B cell (primary cell): ENCODE data around the gene CYP3A5. TPM values are rescaled to one million over a fixed set of nuclear protein-coding genes. Genes with fewer than 3 reads are reported as not detected.
"Not testable (repeated sequence)": the region's sequence is repeated elsewhere in the genome, so short reads cannot be mapped to it uniquely, and the experiment has no call there.

Experiments used
- ATAC-seq: fragments of 200-7000 bp; cut with Tn5 transposase; one replicate; pipeline ENCODE4 v1.10.0; 2021; ENCODE audit warnings: low read depth, mild to moderate bottlenecking, moderate number of reproducible peaks, moderate library complexity
- CTCF ChIA-PET: fragments of 350-600 bp; sonication (Branson Sonifier 250); formaldehyde crosslinking; loops from one replicate; lab custom pipeline; 2021; ENCODE audit warnings: antibody characterized with exemption, inconsistent platforms; lab: Charles Lee
- POLR2A ChIA-PET: fragments of 350-600 bp; sonication (Branson Sonifier 250); formaldehyde crosslinking; loops from one replicate; lab custom pipeline; 2021; ENCODE audit warnings: antibody characterized with exemption; lab: Charles Lee
- DNase-seq: peaks from one replicate; pipeline ENCODE4 v3.0.0; 2013
- H2AFZ ChIP-seq: 2 replicates; pipeline ENCODE4 v1.6.1; 2012; ENCODE audit warnings: mild to moderate bottlenecking, low read depth, low read length; ENCODE audit not compliant: insufficient read depth, poor library complexity, severe bottlenecking
- H3K27ac ChIP-seq, 2 donors: 1 replicate in 1 of 2; 2 replicates in 1 of 2; pipeline ENCODE4 v1.5.1; 2012 to 2013; ENCODE audit warnings: low read length in 2 of 2, mild to moderate bottlenecking in 2 of 2, moderate library complexity in 1 of 2
- H3K27me3 ChIP-seq, 4 experiments: fragments of 200-600 bp in 1 of 4; sonication (generic) in 1 of 4; replicated peaks in 1 of 4; 1 replicate in 2 of 4; 2 replicates in 2 of 4; pipeline versions ENCODE4 v1.6.1 to v1.7.0; 2013 to 2016; ENCODE audit warnings: low read length in 3 of 4, mild to moderate bottlenecking in 2 of 4, mixed read lengths in 1 of 4, moderate library complexity in 1 of 4; ENCODE audit not compliant: insufficient read depth in 4 of 4, control insufficient read depth in 3 of 4; ENCODE audit errors: control extremely low read depth in 1 of 4
- H3K36me3 ChIP-seq, 2 experiments: replicated peaks in 1 of 2; 1 replicate in 1 of 2; 2 replicates in 1 of 2; pipeline versions ENCODE4 v1.6.1 to v1.7.1; 2013; ENCODE audit warnings: low read length in 1 of 2; ENCODE audit not compliant: insufficient read depth in 2 of 2, control insufficient read depth in 1 of 2; ENCODE audit errors: control extremely low read depth in 1 of 2, extremely low read depth in 1 of 2
- H3K4me1 ChIP-seq, 2 donors: fragments of 200-600 bp in 1 of 2; sonication (generic) in 1 of 2; 1 replicate in 1 of 2; 2 replicates in 1 of 2; pipeline versions ENCODE4 v1.5.1 to v1.6.1; 2013 to 2017; ENCODE audit warnings: low read length in 2 of 2; ENCODE audit not compliant: control insufficient read depth in 2 of 2, insufficient read depth in 2 of 2
- H3K4me2 ChIP-seq: replicated peaks from 2 replicates; pipeline ENCODE3; 2012; ENCODE audit warnings: mild to moderate bottlenecking, low read depth, low read length; ENCODE audit not compliant: poor library complexity, severe bottlenecking
- H3K4me3 ChIP-seq, 5 experiments: fragments of 200-600 bp in 1 of 5; sonication (generic) in 1 of 5; 1 replicate in 3 of 5; 2 replicates in 2 of 5; pipeline versions ENCODE4 v1.5.1 to v1.7.0; 2011 to 2016; ENCODE audit warnings: low read length in 4 of 5, mild to moderate bottlenecking in 4 of 5, low read depth in 2 of 5, control low read depth in 1 of 5, moderate library complexity in 1 of 5; ENCODE audit not compliant: insufficient read depth in 1 of 5; ENCODE audit errors: control extremely low read depth in 1 of 5, extremely low read depth in 1 of 5
- H3K79me2 ChIP-seq: fragments of 200-600 bp; sonication (generic); one replicate; pipeline ENCODE4 v1.6.0; 2016; ENCODE audit warnings: low read length; ENCODE audit not compliant: control insufficient read depth, insufficient read depth
- H3K9ac ChIP-seq: fragments of 200-600 bp; sonication (generic); 2 replicates; pipeline ENCODE4 v1.6.1; 2017; ENCODE audit warnings: mild to moderate bottlenecking, low read length, moderate library complexity
- H3K9me3 ChIP-seq, 3 donors: one replicate each; pipeline versions ENCODE4 v1.6.1 to v1.7.1; 2013; ENCODE audit warnings: low read length in 2 of 3; ENCODE audit not compliant: control insufficient read depth in 2 of 3, insufficient read depth in 1 of 3; ENCODE audit errors: control extremely low read depth in 1 of 3
- H4K20me1 ChIP-seq: 2 replicates; pipeline ENCODE4 v1.6.0; 2012; ENCODE audit warnings: mild to moderate bottlenecking, low read length; ENCODE audit not compliant: insufficient read depth, control insufficient read depth, poor library complexity, severe bottlenecking
- H3K27ac Mint-ChIP-seq: one replicate; pipeline ENCODE4 v1.8.0; 2021; ENCODE audit warnings: mixed read lengths
- H3K27me3 Mint-ChIP-seq: one replicate; pipeline ENCODE4 v1.8.0; 2021; ENCODE audit warnings: mixed read lengths
- H3K4me1 Mint-ChIP-seq: one replicate; pipeline ENCODE4 v1.8.0; 2021; ENCODE audit warnings: mixed read lengths
- H3K4me3 Mint-ChIP-seq: one replicate; pipeline ENCODE4 v1.8.0; 2021; ENCODE audit warnings: mixed read lengths
- H3K9me3 Mint-ChIP-seq: one replicate; pipeline ENCODE4 v1.8.0; 2022; ENCODE audit warnings: mixed read lengths; ENCODE audit not compliant: insufficient read depth
- WGBS: methylation state at CpG from one replicate; pipeline ENCODE4 v1.1.5; 2013; ENCODE audit warnings: missing lambda C conversion rate; ENCODE audit not compliant: insufficient coverage; 5-methylcytosine and 5-hydroxymethylcytosine counted together
- intact Hi-C: fragments of 100-400 bp; cut with micrococcal nuclease; formaldehyde crosslinking; loops from one replicate; pipeline ENCODE4 v1.10.0; 2022
- polyA plus RNA-seq: library from polyadenylated mRNA; depleted of rRNA; stranded (reverse); fragments of >200 nt; gene quantifications from 2 replicates; pipeline ENCODE4 v1.2.3, GENCODE V29; 2012
- total RNA-seq, 2 donors: library from RNA; stranded (reverse); fragments of 120-200 nt in 1 of 2; gene quantifications; 1 replicate in 1 of 2; 2 replicates in 1 of 2; pipeline versions ENCODE4 v1.2.3 to v1.2.4, GENCODE V29; 2013 to 2022

CYP3A5 gene
- total and polyA plus RNA-seq, 2 donors (not counting 1 experiment from before 2014, with no cell fraction given), result not detected

DNA sequence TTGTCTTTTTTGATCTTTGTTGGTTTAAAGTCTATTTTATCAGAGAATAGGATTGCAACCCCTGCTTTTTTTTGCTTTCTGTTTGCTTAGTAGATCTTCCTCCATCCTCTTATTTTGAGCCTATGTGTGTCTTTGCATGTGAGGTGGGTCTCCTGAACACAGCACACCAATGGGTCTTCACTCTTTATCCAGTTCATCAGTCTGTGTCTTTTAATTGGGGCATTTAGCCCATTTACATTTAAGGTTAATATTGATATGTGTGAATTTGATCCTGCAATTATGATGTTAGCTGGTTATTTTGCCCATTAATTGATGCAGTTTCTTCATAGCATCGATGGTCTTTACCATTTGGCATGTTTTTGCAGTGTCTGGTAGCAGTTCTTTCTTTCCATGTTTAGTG is 11.9 kb upstream of the CYP3A5 start:
- H3K27ac Mint-ChIP-seq, H3K4me1 ChIP-seq, H2AFZ ChIP-seq, CTCF ChIA-PET, POLR2A ChIA-PET, H3K79me2 ChIP-seq, H3K9ac ChIP-seq, H3K4me1 Mint-ChIP-seq, H3K27ac ChIP-seq, H3K27me3 ChIP-seq, H3K4me2 ChIP-seq, H3K9me3 Mint-ChIP-seq, H3K9me3 ChIP-seq, ATAC-seq, H4K20me1 ChIP-seq, H3K36me3 ChIP-seq, DNase-seq, intact Hi-C loops, H3K27me3 Mint-ChIP-seq, H3K4me3 ChIP-seq, H3K4me3 Mint-ChIP-seq: not testable (repeated sequence)
- WGBS, result 80% methylated on average over 1 of the region's 1 CpG

GRCh38 chr7:99690918-99691317 is 11.1 kb upstream of the CYP3A5 start:
- H3K9ac ChIP-seq, H3K79me2 ChIP-seq, ATAC-seq, H3K27ac ChIP-seq, H3K36me3 ChIP-seq, H3K27me3 ChIP-seq, H3K4me1 Mint-ChIP-seq, H3K4me3 Mint-ChIP-seq, H3K27ac Mint-ChIP-seq, H3K9me3 ChIP-seq, intact Hi-C loops, H3K27me3 Mint-ChIP-seq, H3K4me2 ChIP-seq, POLR2A ChIA-PET, H3K9me3 Mint-ChIP-seq, H3K4me1 ChIP-seq, DNase-seq, CTCF ChIA-PET, H2AFZ ChIP-seq, H4K20me1 ChIP-seq, H3K4me3 ChIP-seq: not testable (repeated sequence)
- WGBS, result 100% methylated on average over 1 of the region's 4 CpGs

GRCh38 chr7:99685871-99686608 is 6.2 kb upstream of the CYP3A5 start:
- H3K79me2 ChIP-seq, H3K36me3 ChIP-seq, CTCF ChIA-PET, H4K20me1 ChIP-seq, H3K27ac Mint-ChIP-seq, H3K9me3 Mint-ChIP-seq, DNase-seq, H3K27ac ChIP-seq, H3K4me3 ChIP-seq, H2AFZ ChIP-seq, H3K27me3 Mint-ChIP-seq, H3K4me1 Mint-ChIP-seq, H3K9ac ChIP-seq, POLR2A ChIA-PET, H3K4me2 ChIP-seq, H3K4me1 ChIP-seq, intact Hi-C loops, H3K4me3 Mint-ChIP-seq, ATAC-seq, H3K27me3 ChIP-seq: not testable (repeated sequence)
- WGBS, result 90% methylated on average over 7 of the region's 14 CpGs
- peaks cover 0 to 12% (median 3%) of the 10 kb centered on the region in 3 donors for H3K9me3 ChIP-seq
